Measurements from ENCODE around the gene WDR38. TPM values are rescaled to one million over a fixed set of nuclear protein-coding genes. Genes with fewer than 3 reads are reported as not detected.

WDR38 gene
- polyA plus RNA-seq, 3 donors = 0.30 to 0.46 (median 0.35) TPM

GRCh38 chr9:124897570-124898460 lies 44.6 kb downstream of the WDR38 start:
- no peak for DNase-seq (ENCODE audit: extremely low read depth in 1 of 11, low read depth in 9 of 11, low spot score in 4 of 11)

- no peak for DNase-seq (ENCODE audit: extremely low read depth in 1 of 11, low read depth in 9 of 11, low spot score in 4 of 11)
These were observed 46.6 kb downstream of the WDR38 start for GRCh38 chr9:124899845-124900244.

GRCh38 chr9:124906966-124907365 lies 53.7 kb downstream of the WDR38 start:
- no peak for DNase-seq (ENCODE audit: extremely low read depth in 1 of 11, low read depth in 9 of 11, low spot score in 4 of 11)

Other genes with a start within 250 kb of the WDR38 start
- 1 to 10 TPM in 2 of 3 donors, under 1 TPM in 1; 1.00 to 1.5 (median 1.1) TPM for gene NR6A1, start 82.1 kb upstream of the WDR38 start, polyA plus RNA-seq (ENCODE audit: insufficient read length in 3 of 3)
- 10 to 100 TPM; 18.3 to 25.7 (median 20.6) TPM for gene OLFML2A, start 76.3 kb upstream of the WDR38 start, polyA plus RNA-seq (ENCODE audit: insufficient read length in 3 of 3)
- gene RPL35, start 8.5 kb downstream of the WDR38 start, polyA plus RNA-seq (ENCODE audit: insufficient read length in 3 of 3) = 1,000 to 10,000 TPM in 1 of 3 donors, 100 to 1,000 TPM in 2; 759 to 1,040 (median 925) TPM
- gene ARPC5L, start 8.7 kb downstream of the WDR38 start, polyA plus RNA-seq (ENCODE audit: insufficient read length in 3 of 3) = 10 to 100 TPM; 31.1 to 40.3 (median 39.3) TPM
- gene GOLGA1, start 87.6 kb downstream of the WDR38 start, polyA plus RNA-seq (ENCODE audit: insufficient read length in 3 of 3) = 10 to 100 TPM; 13.6 to 21.9 (median 14.4) TPM

Data from renal cortex interstitium (tissue), 11 donors.